Suprapubic skin (tissue), 4 donors: Measurements from ENCODE around the gene TMEM18.

Experiments used
- CTCF ChIP-seq, 2 donors: fragments of 200-600 bp in 1 of 2; fragments of 450-650 bp in 1 of 2; sonication (generic) in 1 of 2; IDR thresholded peaks; one replicate each; pipeline ENCODE4 v1.5.1; 2016 to 2019; ENCODE audit warnings: antibody characterized with exemption in 2 of 2, mild to moderate bottlenecking in 1 of 2, moderate library complexity in 1 of 2
- EP300 ChIP-seq: sonication (generic); formaldehyde crosslinking; IDR thresholded peaks from one replicate; pipeline ENCODE4 v1.6.1; 2017; ENCODE audit warnings: antibody characterized with exemption
- POLR2A ChIP-seq, 2 donors: fragments of 450-650 bp; IDR thresholded peaks; one replicate each; pipeline ENCODE4 v1.6.1; 2017; ENCODE audit warnings: antibody characterized with exemption in 2 of 2, mild to moderate bottlenecking in 2 of 2, moderate library complexity in 2 of 2
- POLR2AphosphoS5 ChIP-seq, 3 donors: sonication (generic); formaldehyde crosslinking; IDR thresholded peaks; one replicate each; pipeline ENCODE4 v1.6.1; 2017; ENCODE audit warnings: antibody characterized with exemption in 3 of 3

GRCh38 chr2:725468-725867 lies 48.3 kb upstream of the TMEM18 start:
- TF ChIP-seq POLR2A (IDR thresholded peaks at IDR 0.05) (no peak), CTCF (IDR thresholded peaks at IDR 0.05) (no peak), EP300 (no peak), POLR2AphosphoS5 (IDR thresholded peaks at IDR 0.05) (no peak)
